Sigmoid colon (tissue), 7 donors: ENCODE measurements around the gene SI. TPM values are rescaled to one million over a fixed set of nuclear protein-coding genes. Genes with fewer than 3 reads are reported as not detected.

ENCODE experiments used
- DNase-seq: peaks from one replicate; pipeline ENCODE4 v3.0.0-alpha.2; 2019
- H3K27ac ChIP-seq, 4 donors: fragments of 200-600 bp; sonication (generic); one replicate each; pipeline ENCODE4 v1.5.1; 2016 to 2019; ENCODE audit warnings: mild to moderate bottlenecking in 1 of 4
- H3K27me3 ChIP-seq, 3 donors: fragments of 200-600 bp; sonication (generic); one replicate each; pipeline ENCODE4 v1.5.1; 2019; ENCODE audit warnings: mild to moderate bottlenecking in 1 of 3
- H3K36me3 ChIP-seq, 4 donors: fragments of 200-600 bp; sonication (generic); one replicate each; pipeline ENCODE4 v1.5.1; 2016 to 2019
- H3K4me1 ChIP-seq, 4 donors: fragments of 200-600 bp; sonication (generic); one replicate each; pipeline ENCODE4 v1.5.1; 2017 to 2019
- H3K4me3 ChIP-seq, 4 donors: fragments of 200-600 bp; sonication (generic); one replicate each; pipeline ENCODE4 v1.5.1; 2017 to 2019; ENCODE audit warnings: mild to moderate bottlenecking in 2 of 4, moderate library complexity in 1 of 4
- H3K9me3 ChIP-seq, 4 donors: fragments of 200-600 bp in 3 of 4; sonication (generic) in 3 of 4; one replicate each; pipeline versions ENCODE4 v1.5.1 to v1.6.1; 2013 to 2019
- CTCF ChIP-seq, 4 experiments: fragments of 450-650 bp in 3 of 4; fragments of 200-600 bp in 1 of 4; IDR thresholded peaks; one replicate each; pipeline ENCODE4 v1.5.1; 2016 to 2019; ENCODE audit warnings: antibody characterized with exemption in 4 of 4, mild to moderate bottlenecking in 3 of 4, moderate library complexity in 2 of 4
- EP300 ChIP-seq, 4 donors: sonication (generic); formaldehyde crosslinking; IDR thresholded peaks; one replicate each; pipeline ENCODE4 v1.6.1; 2017; ENCODE audit warnings: antibody characterized with exemption in 4 of 4
- POLR2A ChIP-seq, 2 donors: fragments of 450-650 bp; IDR thresholded peaks; one replicate each; pipeline ENCODE4 v1.6.1; 2016; ENCODE audit warnings: antibody characterized with exemption in 2 of 2, mild to moderate bottlenecking in 2 of 2, moderate library complexity in 2 of 2
- POLR2AphosphoS5 ChIP-seq, 4 donors: sonication (generic); formaldehyde crosslinking; IDR thresholded peaks; one replicate each; pipeline ENCODE4 v1.6.1; 2017; ENCODE audit warnings: antibody characterized with exemption in 4 of 4
- WGBS, 2 donors: extraction: QIAGEN DNeasy Blood & Tissue Kit; methylation state at CpG; one replicate each; pipeline ENCODE4 v1.1.7; 2013; 5-methylcytosine and 5-hydroxymethylcytosine counted together
- intact Hi-C: fragments of 100-400 bp; cut with DNase I; formaldehyde crosslinking; loops from one replicate; pipeline ENCODE4 v1.15.1; 2023
- polyA plus RNA-seq, 3 donors: library from polyadenylated mRNA; stranded (reverse); fragments of 200-250 nt; gene quantifications; one replicate each; pipeline ENCODE4 v1.2.3, GENCODE V29; 2013
- small RNA-seq, 3 donors: library from RNA; depleted of rRNA; stranded (forward); fragments of <200 nt; gene quantifications; one replicate each; pipeline ENCODE3, GENCODE V24; 2016
- total RNA-seq, 4 donors: library from RNA; depleted of rRNA; stranded (reverse); fragments of >200 nt; gene quantifications; one replicate each; pipeline ENCODE4 v1.1.0, GENCODE V29; 2016
- donor health status: healthy with polysubstance abuse.
- donor health status: Bipolar disorder and iron deficiency.
- donor health status: healthy.

Gene SI
- total and polyA plus RNA-seq, 7 donors: under 0.01 to 8.8 (median 3.5) TPM; not detected in 3

GRCh38 chr3:164940745-164941144 is 137.6 kb downstream of the SI start:
- intact Hi-C loops: no loop called here
- H3K36me3 ChIP-seq: no peaks in the 10 kb centered on the region
- no peak overlapping the region for H3K27ac ChIP-seq
- TF ChIP-seq POLR2AphosphoS5 (IDR thresholded peaks at IDR 0.05): no peak
- no peak for TF ChIP-seq CTCF (IDR thresholded peaks at IDR 0.05)
- TF ChIP-seq EP300 (IDR thresholded peaks at IDR 0.05): no peak
- TF ChIP-seq POLR2A (IDR thresholded peaks at IDR 0.05): no peak
- DNase-seq: no peak
- no peak overlapping the region for H3K4me3 ChIP-seq
- H3K4me1 ChIP-seq: no peaks in the 10 kb centered on the region
- H3K9me3 ChIP-seq: peaks cover 0 to 2% (median 0%) of the 10 kb centered on the region in 4 donors
- 81 to 83% methylated on average over 1 of the region's 1 CpG for WGBS, 2 donors
- no peaks in the 10 kb centered on the region for H3K27me3 ChIP-seq

- Histone ChIP-seq H3K9me3 (peaks cover 0 to 2% (median 0%) of the 10 kb centered on the region in 4 donors), H3K27me3 (no peaks in the 10 kb centered on the region), H3K4me1 (no peaks in the 10 kb centered on the region), H3K36me3 (no peaks in the 10 kb centered on the region), H3K27ac (no peak overlapping the region), H3K4me3 (no peak overlapping the region)
- no peak for TF ChIP-seq POLR2AphosphoS5 (IDR thresholded peaks at IDR 0.05)
- no peak for TF ChIP-seq EP300 (IDR thresholded peaks at IDR 0.05)
- TF ChIP-seq POLR2A (IDR thresholded peaks at IDR 0.05): no peak
- TF ChIP-seq CTCF (IDR thresholded peaks at IDR 0.05): no peak
- WGBS, 2 donors: 36 to 63% methylated on average over 2 of the region's 2 CpGs
- no peak for DNase-seq
- intact Hi-C loops: no loop called here
Measured at GRCh38 chr3:164929642-164930041, 148.7 kb downstream of the SI start.

Small RNA genes within 50 kb of the gene (small RNA-seq; reads per million reads assigned to genes)
- gene RF00019: 0 reads per million in 3 donors

Other genes with a start within 250 kb of the SI start
- gene SLITRK3, start 117.9 kb upstream of the SI start, total RNA-seq: 10 to 100 TPM in 1 of 4 donors, 1 to 10 TPM in 3; 4.1 to 12.5 (median 6.0) TPM
- under 1 TPM in 1 of 3 donors, not detected in 2; 0.66 TPM for gene SLITRK3, start 117.9 kb upstream of the SI start, polyA plus RNA-seq